H9 (cell line): ENCODE data around the gene TEKT5. TPM values are rescaled to one million over a fixed set of nuclear protein-coding genes. Genes with fewer than 3 reads are reported as not detected.

Experiments used
- DNase-seq: peaks from one replicate; pipeline ENCODE4 v3.0.0-alpha.2; 2017
- H2AFZ ChIP-seq: one replicate; pipeline ENCODE4 v1.6.1; 2013; ENCODE audit warnings: mild to moderate bottlenecking, low read length, control low read depth, moderate library complexity
- H2AK5ac ChIP-seq: 2 replicates; pipeline ENCODE4 v1.6.1; 2013; ENCODE audit warnings: low read length, control low read depth, mixed read lengths; ENCODE audit not compliant: insufficient read length
- H2BK120ac ChIP-seq: one replicate; pipeline ENCODE4 v1.6.1; 2013; ENCODE audit warnings: low read depth, mild to moderate bottlenecking, low read length, control low read depth, inconsistent platforms; ENCODE audit not compliant: poor library complexity, severe bottlenecking
- H2BK12ac ChIP-seq: 2 replicates; pipeline ENCODE4 v1.6.1; 2013; ENCODE audit warnings: low read length, control low read depth, mixed read lengths, low read depth; ENCODE audit not compliant: insufficient read length
- H2BK15ac ChIP-seq: 2 replicates; pipeline ENCODE4 v1.6.1; 2013; ENCODE audit warnings: low read depth, low read length, control low read depth
- H2BK20ac ChIP-seq: one replicate; pipeline ENCODE4 v1.6.1; 2013; ENCODE audit warnings: low read depth, mild to moderate bottlenecking, low read length, control low read depth, inconsistent platforms; ENCODE audit not compliant: poor library complexity, severe bottlenecking
- H2BK5ac ChIP-seq: 2 replicates; pipeline ENCODE4 v1.6.1; 2013; ENCODE audit warnings: low read length, control low read depth, mixed read lengths; ENCODE audit not compliant: insufficient read length
- H3K14ac ChIP-seq: 2 replicates; pipeline ENCODE4 v1.6.1; 2013; ENCODE audit warnings: low read length, control low read depth; ENCODE audit not compliant: insufficient read depth
- H3K18ac ChIP-seq: 2 replicates; pipeline ENCODE4 v1.6.1; 2013; ENCODE audit warnings: low read depth, mild to moderate bottlenecking, mixed read lengths, low read length, control low read depth; ENCODE audit not compliant: insufficient read length
- H3K23ac ChIP-seq: 2 replicates; pipeline ENCODE4 v1.6.1; 2013; ENCODE audit warnings: low read length, control low read depth, mixed read lengths, low read depth; ENCODE audit not compliant: insufficient read length
- H3K23me2 ChIP-seq: 2 replicates; pipeline ENCODE4 v1.6.1; 2013; ENCODE audit warnings: low read depth, mild to moderate bottlenecking, mixed read lengths, low read length, control low read depth; ENCODE audit not compliant: insufficient read length, poor library complexity, severe bottlenecking
- H3K27ac ChIP-seq: 2 replicates; pipeline ENCODE4 v1.5.1; 2013; ENCODE audit warnings: low read length, control low read depth, mixed read lengths, low read depth; ENCODE audit not compliant: insufficient read length
- H3K27me3 ChIP-seq: 2 replicates; pipeline ENCODE4 v1.6.1; 2013; ENCODE audit warnings: low read length, control low read depth, inconsistent platforms; ENCODE audit not compliant: insufficient read depth
- H3K4ac ChIP-seq: 2 replicates; pipeline ENCODE4 v1.6.1; 2013; ENCODE audit warnings: low read depth, mild to moderate bottlenecking, control low read depth, inconsistent platforms, low read length, moderate library complexity
- H3K4me1 ChIP-seq: 2 replicates; pipeline ENCODE4 v1.6.1; 2013; ENCODE audit warnings: low read length, control low read depth, inconsistent platforms; ENCODE audit not compliant: insufficient read depth
- H3K4me2 ChIP-seq: 2 replicates; pipeline ENCODE4 v1.6.1; 2013; ENCODE audit warnings: low read length, control low read depth, mixed read lengths; ENCODE audit not compliant: insufficient read length, insufficient read depth
- H3K56ac ChIP-seq: 2 replicates; pipeline ENCODE4 v1.6.1; 2013; ENCODE audit warnings: low read depth, mild to moderate bottlenecking, mixed read lengths, low read length, control low read depth; ENCODE audit not compliant: insufficient read length
- H3K79me1 ChIP-seq: 2 replicates; pipeline ENCODE4 v1.6.1; 2013; ENCODE audit warnings: low read depth, mild to moderate bottlenecking, moderate library complexity, low read length, control low read depth, inconsistent platforms; ENCODE audit not compliant: insufficient read depth, poor library complexity, severe bottlenecking
- H3K79me2 ChIP-seq: 2 replicates; pipeline ENCODE4 v1.6.1; 2013; ENCODE audit warnings: low read length, control low read depth, inconsistent platforms; ENCODE audit not compliant: insufficient read depth
- H3K9ac ChIP-seq: 2 replicates; pipeline ENCODE4 v1.6.1; 2013; ENCODE audit warnings: low read length, control low read depth, mixed read lengths; ENCODE audit not compliant: insufficient read length; ENCODE audit errors: extremely low read depth
- H3K9me3 ChIP-seq: one replicate; pipeline ENCODE4 v1.6.1; 2013; ENCODE audit warnings: low read depth, low read length, inconsistent platforms; ENCODE audit not compliant: control insufficient read depth
- H3T11ph ChIP-seq: one replicate; pipeline ENCODE4 v1.6.1; 2013; ENCODE audit warnings: mild to moderate bottlenecking, low read length, control low read depth, inconsistent platforms
- H4K20me1 ChIP-seq: one replicate; pipeline ENCODE4 v1.6.1; 2013; ENCODE audit not compliant: control insufficient read depth, insufficient read length, insufficient read depth
- H4K5ac ChIP-seq: 2 replicates; pipeline ENCODE4 v1.6.1; 2013; ENCODE audit warnings: low read depth, mild to moderate bottlenecking, mixed read lengths, low read length, control low read depth; ENCODE audit not compliant: insufficient read length
- H4K8ac ChIP-seq: replicated peaks from 2 replicates; pipeline ENCODE4 v1.6.1; 2013; ENCODE audit warnings: low read length, control low read depth, mixed read lengths, low read depth; ENCODE audit not compliant: insufficient read length
- H4K91ac ChIP-seq: 2 replicates; pipeline ENCODE4 v1.6.1; 2013; ENCODE audit warnings: low read depth, mild to moderate bottlenecking, moderate library complexity, mixed read lengths, low read length, control low read depth; ENCODE audit not compliant: insufficient read length
- H3K27ac Mint-ChIP-seq, 3 experiments: 2 replicates in 2 of 3; 3 replicates in 1 of 3; pipeline ENCODE4 v1.8.0; 2020 to 2021; ENCODE audit warnings: mixed read lengths in 3 of 3, mild to moderate bottlenecking in 1 of 3, moderate library complexity in 1 of 3
- H3K27me3 Mint-ChIP-seq: 2 replicates; pipeline ENCODE4 v1.8.0; 2021; ENCODE audit warnings: low read depth, mild to moderate bottlenecking, moderate library complexity, mixed read lengths
- H3K36me3 Mint-ChIP-seq, 3 experiments: 2 replicates in 2 of 3; 3 replicates in 1 of 3; pipeline ENCODE4 v1.8.0; 2020 to 2021; ENCODE audit warnings: low read depth in 3 of 3, mixed read lengths in 3 of 3; ENCODE audit not compliant: insufficient read depth in 1 of 3
- H3K4me1 Mint-ChIP-seq, 2 experiments: 2 replicates each; pipeline ENCODE4 v1.8.0; 2020; ENCODE audit warnings: mixed read lengths in 2 of 2
- H3K4me3 Mint-ChIP-seq, 2 experiments: 2 replicates in 1 of 2; 3 replicates in 1 of 2; pipeline ENCODE4 v1.8.0; 2020 to 2021; ENCODE audit warnings: mild to moderate bottlenecking in 2 of 2, mixed read lengths in 2 of 2, moderate library complexity in 1 of 2
- H3K9me3 Mint-ChIP-seq, 2 experiments: 2 replicates in 1 of 2; 3 replicates in 1 of 2; pipeline ENCODE4 v1.8.0; 2020; ENCODE audit warnings: mild to moderate bottlenecking in 2 of 2, mixed read lengths in 2 of 2, moderate library complexity in 1 of 2
- WGBS: extraction: QIAGEN DNeasy Blood & Tissue Kit; methylation state at CpG from one replicate; pipeline ENCODE4 v1.1.7; 2013; ENCODE audit warnings: missing lambda C conversion rate, low lambda C conversion rate, mixed read lengths; ENCODE audit not compliant: insufficient read length; ENCODE audit errors: extremely low coverage; 5-methylcytosine and 5-hydroxymethylcytosine counted together
- total RNA-seq: library from RNA; stranded (reverse); gene quantifications from 2 replicates; pipeline ENCODE4 v1.2.1, GENCODE V29; 2021
- TF ChIP-seq, protein P1 (sequence below): fragments of 200-600 bp; sonication (generic); conservative IDR thresholded peaks from 3 replicates; pipeline ENCODE4 v1.8.0; 2021; ENCODE audit warnings: antibody characterized with exemption, mild to moderate bottlenecking

Gene TEKT5
- total RNA-seq, 1 experiment from 2014 or later, result 0.31 TPM

GRCh38 chr16:10601444-10602408 lies 93.0 kb downstream of the TEKT5 start:
- Mint-ChIP-seq H3K4me3 (no peak overlapping the region), H3K27ac (no peak overlapping the region; a peak in 1 of 7 replicates), H3K36me3 (no peaks in the 10 kb centered on the region), H3K4me1 (peaks cover 7 to 21% of the 10 kb centered on the region in 2 experiments), H3K9me3 (no peaks in the 10 kb centered on the region; a peak in 1 of 5 replicates), H3K27me3 (peaks cover 3% of the 10 kb centered on the region)
- Histone ChIP-seq H3K27me3 (no peaks in the 10 kb centered on the region), H2BK5ac (no peak overlapping the region), H3K4ac (no peak overlapping the region), H2BK120ac (no peak overlapping the region), H2BK12ac (no peak overlapping the region), H3K79me1 (no peaks in the 10 kb centered on the region), H3T11ph (no peak overlapping the region), H3K4me2 (no peak overlapping the region), H3K23me2 (no peaks in the 10 kb centered on the region), H2AK5ac (no peak overlapping the region), H3K18ac (no peak overlapping the region), H4K20me1 (no peaks in the 10 kb centered on the region), H3K56ac (no peak overlapping the region), H3K27ac (no peak overlapping the region), H3K4me1 (no peaks in the 10 kb centered on the region), H4K5ac (no peak overlapping the region), H4K8ac (no peak overlapping the region), H2AFZ (no peak overlapping the region), H2BK15ac (no peak overlapping the region), H2BK20ac (no peak overlapping the region), H3K79me2 (no peaks in the 10 kb centered on the region), H3K23ac (no peak overlapping the region), H3K14ac (no peak overlapping the region), H3K9ac (no peak overlapping the region), H4K91ac (no peak overlapping the region), H3K9me3 (no peaks in the 10 kb centered on the region)
- TF ChIP-seq, protein P1, sequence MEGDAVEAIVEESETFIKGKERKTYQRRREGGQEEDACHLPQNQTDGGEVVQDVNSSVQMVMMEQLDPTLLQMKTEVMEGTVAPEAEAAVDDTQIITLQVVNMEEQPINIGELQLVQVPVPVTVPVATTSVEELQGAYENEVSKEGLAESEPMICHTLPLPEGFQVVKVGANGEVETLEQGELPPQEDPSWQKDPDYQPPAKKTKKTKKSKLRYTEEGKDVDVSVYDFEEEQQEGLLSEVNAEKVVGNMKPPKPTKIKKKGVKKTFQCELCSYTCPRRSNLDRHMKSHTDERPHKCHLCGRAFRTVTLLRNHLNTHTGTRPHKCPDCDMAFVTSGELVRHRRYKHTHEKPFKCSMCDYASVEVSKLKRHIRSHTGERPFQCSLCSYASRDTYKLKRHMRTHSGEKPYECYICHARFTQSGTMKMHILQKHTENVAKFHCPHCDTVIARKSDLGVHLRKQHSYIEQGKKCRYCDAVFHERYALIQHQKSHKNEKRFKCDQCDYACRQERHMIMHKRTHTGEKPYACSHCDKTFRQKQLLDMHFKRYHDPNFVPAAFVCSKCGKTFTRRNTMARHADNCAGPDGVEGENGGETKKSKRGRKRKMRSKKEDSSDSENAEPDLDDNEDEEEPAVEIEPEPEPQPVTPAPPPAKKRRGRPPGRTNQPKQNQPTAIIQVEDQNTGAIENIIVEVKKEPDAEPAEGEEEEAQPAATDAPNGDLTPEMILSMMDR, result no peak
- no peak for DNase-seq
- WGBS, result no CpG with 5 or more reads among the region's 13 CpGs
